HT-29 (cell line): ENCODE results near the gene UBXN7. TPM values are rescaled to one million over a fixed set of nuclear protein-coding genes. Genes with fewer than 3 reads are reported as not detected.
"Not testable (repeated sequence)": the region's sequence is repeated elsewhere in the genome, so short reads cannot be mapped to it uniquely, and the experiment has no call there.

ENCODE experiments used
- DNase-seq: peaks from one replicate; pipeline ENCODE4 v3.0.0-alpha.2; 2015; ENCODE audit warnings: low spot score
- total RNA-seq: library from RNA; depleted of rRNA; stranded (reverse); fragments of >200 nt; shearing (Covaris generic); gene quantifications from 2 replicates; pipeline ENCODE4 v1.2.3, GENCODE V29; 2014

UBXN7 gene
- total RNA-seq, 1 experiment from 2014 or later = 9.3 TPM

DNA sequence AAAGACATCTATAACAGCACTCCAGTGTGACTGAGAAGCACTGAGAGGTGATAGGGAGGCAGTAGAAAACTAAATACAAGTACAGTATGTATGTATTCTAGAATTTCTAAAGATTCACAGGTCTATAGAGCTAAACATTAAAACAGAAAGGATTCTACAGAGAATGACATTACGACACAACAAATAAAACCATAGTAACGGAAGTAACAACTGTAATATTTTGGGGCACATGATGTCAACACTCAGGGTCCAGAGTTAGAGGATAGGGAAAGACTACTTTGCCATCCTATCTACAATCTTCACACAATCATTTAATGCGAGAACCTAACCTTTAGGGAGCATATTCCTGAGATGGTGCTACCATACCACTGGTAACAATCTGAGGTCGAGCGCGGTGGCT, 13.6 kb downstream of the UBXN7 start:
- DNase-seq = no peak

DNA sequence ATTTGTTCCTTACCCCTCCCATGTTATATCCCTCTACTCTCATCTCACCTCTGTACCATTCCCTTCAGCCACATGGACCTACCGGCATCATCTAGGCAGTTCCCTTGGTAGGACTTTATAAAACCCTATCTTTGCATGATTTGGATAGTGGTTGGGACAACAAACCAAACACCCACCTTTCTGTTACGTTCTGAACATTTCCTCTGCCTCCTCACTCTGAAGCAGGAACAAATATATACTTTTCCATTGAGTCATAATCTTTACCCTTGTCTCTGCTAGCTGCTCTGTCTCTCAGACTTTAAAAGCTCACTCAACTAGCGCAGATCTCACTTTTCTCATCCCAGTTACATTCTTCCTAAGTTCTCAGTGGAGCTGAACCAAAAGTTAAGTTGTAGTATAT, 17.8 kb downstream of the UBXN7 start:
- DNase-seq = no peak

DNA sequence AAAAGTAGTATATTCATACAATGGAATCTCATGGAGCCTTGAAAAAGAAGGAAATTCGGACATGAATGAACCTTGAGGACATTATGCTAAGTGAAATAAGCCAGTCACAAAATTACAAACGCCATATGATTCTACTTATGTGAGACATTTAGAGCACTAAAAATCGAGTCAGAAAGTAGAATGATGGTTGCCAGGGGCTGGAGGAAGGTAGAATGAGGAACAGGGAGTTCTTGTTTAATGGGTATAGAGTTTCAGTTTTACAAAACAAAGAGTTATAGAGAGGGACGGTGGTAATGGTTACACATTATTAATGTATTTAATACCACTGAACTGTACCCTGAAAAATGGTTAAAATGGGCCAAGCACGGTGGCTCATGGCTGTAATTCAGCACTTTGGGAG, 19.5 kb downstream of the UBXN7 start:
- no peak for DNase-seq

- no peak for DNase-seq
These were observed 22.8 kb downstream of the UBXN7 start for GRCh38 chr3:196409409-196409808.

GRCh38 chr3:196408565-196409300, 23.5 kb downstream of the UBXN7 start:
- no peak for DNase-seq

- DNase-seq = no peak
These were observed 25.3 kb downstream of the UBXN7 start for GRCh38 chr3:196406811-196407470.

- DNase-seq = no peak
These were observed 31.9 kb downstream of the UBXN7 start for GRCh38 chr3:196400331-196400730.

DNA sequence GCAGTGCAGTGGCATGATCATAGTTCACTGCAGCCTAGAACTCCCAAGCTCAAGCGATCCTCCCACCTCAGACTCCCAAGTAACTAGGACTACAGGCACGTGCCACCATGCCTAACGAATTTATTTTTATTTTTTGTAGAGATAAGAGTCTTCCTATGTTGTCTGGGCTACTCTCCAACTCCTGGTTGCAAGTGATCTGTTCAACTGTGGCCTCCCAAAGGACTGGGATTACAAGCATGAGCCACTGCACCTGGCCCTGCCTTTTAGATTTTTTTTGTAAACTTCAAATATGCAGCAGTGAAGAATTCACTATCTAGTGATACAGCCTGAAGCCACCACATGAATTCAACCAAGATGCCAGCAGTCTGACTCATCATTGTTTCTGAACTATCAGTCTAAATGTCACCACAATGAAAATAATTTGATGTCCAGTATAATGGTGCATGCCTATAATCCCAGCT, 32.7 kb downstream of the UBXN7 start:
- DNase-seq = no peak

DNA sequence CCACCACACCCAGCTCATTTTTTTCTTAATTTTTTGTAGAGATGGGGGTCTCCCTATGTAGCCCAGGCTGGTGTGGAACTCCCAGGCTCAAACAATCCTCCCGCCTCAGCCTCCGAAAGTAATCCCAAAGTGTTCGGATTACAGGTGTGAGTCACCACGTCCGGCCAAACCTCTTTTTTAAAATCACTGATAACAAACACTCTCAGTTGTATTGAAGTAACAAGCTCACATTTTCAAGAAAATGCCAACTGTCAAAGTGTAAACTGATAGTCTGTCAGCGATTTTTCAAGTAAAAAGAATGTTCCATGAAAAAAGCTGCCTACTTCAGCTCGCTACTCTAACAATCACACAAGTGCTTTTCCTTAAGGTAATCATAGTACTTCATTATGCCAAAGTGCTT, 33.4 kb downstream of the UBXN7 start:
- no peak for DNase-seq

DNA sequence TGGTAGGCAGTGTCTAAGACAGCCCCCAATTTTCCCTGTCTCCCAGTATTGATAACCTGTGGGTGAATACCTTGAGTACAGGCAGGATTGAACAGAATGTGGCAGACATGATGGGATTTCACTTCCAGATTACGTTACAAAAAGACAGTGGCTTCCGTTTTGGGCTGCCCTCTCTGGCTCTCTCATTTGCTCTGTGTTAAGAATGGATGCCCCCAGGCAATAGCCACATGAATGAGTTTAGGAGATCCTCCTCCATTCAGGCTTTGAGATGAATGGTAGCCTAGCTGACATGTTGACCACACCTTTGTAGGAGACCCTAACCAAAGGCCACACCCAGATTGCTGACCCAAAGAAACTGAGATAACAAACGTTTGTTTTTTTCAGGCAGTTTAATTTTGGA, 34.3 kb downstream of the UBXN7 start:
- no peak for DNase-seq

- no peak for DNase-seq
These were observed 42.1 kb downstream of the UBXN7 start for GRCh38 chr3:196390116-196390515.

- no peak for DNase-seq
These were observed 43.3 kb downstream of the UBXN7 start for GRCh38 chr3:196388956-196389355.

DNA sequence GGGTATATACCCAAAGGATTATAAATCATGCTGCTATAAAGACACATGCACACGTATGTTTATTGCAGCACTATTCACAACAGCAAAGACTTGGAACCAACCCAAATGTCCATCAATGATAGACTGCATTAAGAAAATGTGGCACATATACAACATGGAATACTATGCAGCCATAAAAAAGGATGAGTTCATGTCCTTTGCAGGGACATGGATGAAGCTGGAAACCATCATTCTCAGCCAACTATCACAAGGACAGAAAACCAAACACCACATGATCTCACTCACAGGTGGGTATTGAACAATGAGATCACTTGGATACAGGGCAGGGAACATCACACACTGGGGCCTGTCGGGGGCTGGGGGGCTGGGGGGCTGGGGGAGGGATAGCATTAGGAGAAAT, 44.3 kb downstream of the UBXN7 start:
- not testable (repeated sequence) for DNase-seq

DNA sequence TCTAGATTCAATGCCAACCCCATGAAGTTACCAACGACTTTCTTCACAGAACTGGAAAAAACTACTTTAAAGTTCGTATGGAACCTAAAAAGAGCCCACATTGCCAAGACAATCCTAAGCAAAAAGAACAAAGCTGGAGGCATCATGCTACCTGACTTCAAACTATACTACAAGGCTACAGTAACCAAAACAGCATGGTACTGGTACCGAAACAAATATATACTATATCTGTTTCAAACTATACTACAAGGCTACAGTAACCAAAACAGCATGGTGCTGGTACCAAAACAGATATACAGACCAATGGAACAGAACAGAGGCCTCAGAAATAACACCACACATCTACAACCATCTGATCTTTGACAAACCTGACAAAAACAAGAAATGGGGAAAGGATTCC, 45.4 kb downstream of the UBXN7 start:
- DNase-seq = not testable (repeated sequence)

GRCh38 chr3:196386034-196386433, 46.2 kb downstream of the UBXN7 start:
- DNase-seq = not testable (repeated sequence)

DNA sequence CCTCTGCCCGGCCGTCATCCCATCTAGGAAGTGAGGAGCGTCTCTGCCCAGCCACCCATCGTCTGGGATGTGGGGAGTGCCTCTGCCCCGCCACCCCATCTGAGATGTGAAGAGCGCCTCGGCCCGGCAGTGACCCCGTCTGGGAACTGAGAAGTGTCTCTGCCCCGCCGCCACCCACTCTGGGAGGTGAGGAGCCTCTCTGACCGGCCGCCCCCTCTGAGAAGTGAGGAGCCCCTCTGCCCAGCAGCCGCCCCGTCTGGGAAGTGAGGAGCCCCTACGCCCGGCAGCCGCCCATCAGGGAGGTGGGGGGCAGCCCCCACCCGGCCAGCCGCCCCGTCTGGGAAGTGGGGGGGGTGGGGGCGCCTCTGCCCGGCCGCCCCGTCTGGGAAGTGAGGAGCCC, 46.8 kb downstream of the UBXN7 start:
- DNase-seq = not testable (repeated sequence)

DNA sequence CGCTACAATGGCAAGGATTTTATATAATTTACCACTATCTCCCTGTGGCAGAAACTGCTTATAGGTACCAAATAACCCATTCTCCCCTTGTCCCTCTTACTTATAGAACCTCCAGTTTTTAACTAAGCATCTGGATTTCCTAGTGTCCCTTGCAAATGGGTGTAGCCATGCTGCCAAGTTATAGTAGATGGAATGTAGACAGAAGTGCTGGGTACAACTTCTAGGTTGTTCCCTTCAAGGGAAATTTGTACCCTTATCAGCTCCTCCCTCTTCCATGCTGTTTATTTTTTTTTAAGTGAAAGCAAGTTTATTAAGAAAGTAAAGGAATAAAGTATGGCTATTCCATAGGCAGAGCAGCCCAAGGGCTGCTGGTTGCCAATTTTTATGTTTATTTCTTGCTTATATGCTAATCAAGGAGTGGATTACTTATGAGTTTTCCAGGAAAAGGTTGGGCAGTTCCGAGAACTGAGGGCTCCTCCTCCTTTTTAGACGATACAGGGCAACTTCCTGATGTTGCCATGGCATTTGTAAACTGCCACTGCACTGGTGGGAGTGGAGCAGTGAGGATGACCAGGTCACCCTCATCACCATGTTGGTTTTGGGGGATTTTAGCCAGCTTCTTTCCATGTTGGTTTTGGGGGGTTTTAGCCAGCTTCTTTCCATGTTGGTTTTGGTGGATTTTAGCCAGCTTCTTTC, 53.9 kb downstream of the UBXN7 start:
- DNase-seq = no peak

DNA sequence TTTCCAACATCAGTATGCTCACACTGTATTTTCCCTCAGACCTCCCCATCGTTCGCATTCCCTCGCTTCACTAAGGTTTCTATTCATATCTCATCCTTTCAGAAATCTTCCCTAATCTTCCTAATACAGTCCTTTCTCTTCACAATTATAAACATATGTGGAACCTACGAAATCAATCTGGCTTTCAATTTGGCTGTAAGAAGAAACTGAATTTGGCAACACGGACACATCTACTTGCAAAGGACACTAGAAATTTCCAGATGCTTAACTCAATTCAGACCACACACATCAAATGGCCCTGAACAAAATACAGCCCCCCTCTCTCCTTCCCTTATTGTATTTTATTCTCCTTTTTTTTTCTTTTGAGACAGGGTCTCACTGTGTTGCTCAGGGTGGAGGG, 54.9 kb downstream of the UBXN7 start:
- DNase-seq = no peak

DNA sequence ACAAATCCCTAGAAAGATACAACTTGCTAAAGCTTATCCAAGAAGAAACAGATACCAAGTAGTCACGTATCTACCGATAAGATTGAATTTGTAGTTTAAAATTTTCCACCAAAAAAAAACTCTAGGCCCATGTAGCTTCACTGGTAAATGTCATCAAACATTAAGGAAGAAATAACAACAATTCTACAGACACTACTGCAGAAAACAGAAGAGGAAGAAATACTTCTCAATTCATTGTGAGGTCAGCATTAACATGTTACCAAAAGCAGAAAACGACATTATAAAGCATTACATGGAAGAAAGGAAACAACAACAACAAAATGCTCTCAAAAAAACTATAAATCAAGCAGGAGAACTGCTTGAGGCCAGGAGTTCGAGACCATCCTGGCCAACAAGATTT, 66.5 kb downstream of the UBXN7 start:
- DNase-seq = no peak

DNA sequence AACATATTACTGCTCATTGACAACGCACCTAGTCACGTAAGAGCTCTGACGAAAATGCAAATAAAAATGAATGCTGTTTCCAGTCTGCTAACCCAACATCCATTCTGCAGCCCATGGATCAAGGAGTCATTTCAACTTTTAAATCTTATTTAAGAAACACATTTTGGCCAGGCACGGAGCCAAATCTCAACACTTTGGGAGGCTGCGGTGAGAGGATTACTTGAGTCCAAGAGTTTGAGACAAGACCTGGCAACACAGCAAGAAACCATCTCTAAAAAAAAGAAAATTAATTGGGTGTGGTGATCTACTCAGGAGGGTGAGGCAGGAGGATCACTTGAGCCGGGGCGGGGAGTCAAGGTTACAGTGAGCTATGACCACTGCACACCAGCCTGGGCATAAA, 71.6 kb downstream of the UBXN7 start:
- no peak for DNase-seq

DNA sequence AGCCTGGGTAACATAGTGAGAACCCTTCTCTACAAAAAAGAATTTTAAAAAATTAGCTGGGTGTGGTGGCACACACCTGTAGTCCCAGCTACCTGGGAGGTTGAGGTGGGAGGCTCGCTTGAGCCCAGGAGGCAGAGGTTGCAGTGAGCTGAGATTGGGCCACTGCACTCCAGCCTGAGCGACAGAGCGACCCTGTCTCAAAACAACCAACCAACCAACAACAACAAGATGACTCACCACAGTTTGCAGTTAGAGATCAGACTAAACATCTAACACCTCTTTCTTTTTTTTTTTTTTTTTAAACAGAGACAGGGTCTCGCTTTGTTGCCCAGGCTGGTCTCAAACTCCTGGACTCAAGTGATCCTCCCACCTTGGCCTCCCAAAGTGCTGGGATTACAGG, 73.7 kb downstream of the UBXN7 start:
- not testable (repeated sequence) for DNase-seq

- no peak for DNase-seq
These were observed 74.3 kb downstream of the UBXN7 start for GRCh38 chr3:196357905-196358304.

DNA sequence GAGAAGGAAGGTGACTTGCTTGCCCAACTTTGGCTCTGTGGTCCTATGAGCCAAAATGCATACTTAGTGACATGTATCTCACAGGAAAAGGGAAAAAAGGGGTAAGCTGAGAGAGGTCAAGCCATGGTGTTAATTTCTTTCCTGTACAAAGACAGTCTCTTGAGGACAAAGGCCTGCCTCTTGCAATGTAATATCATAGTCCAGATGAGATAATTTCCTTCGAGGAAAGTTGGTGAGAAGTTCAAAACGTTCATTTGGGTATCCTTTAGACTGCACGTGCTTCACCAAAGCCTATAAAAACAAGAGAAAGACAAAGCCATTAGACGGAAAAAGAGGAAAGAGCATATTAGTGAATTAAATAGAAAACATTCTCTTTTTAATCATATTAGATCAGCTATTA, 75.7 kb downstream of the UBXN7 start:
- no peak for DNase-seq
